ENCODE measurements around the gene MRAP2. TPM values are rescaled to one million over a fixed set of nuclear protein-coding genes. Genes with fewer than 3 reads are reported as not detected.
"Not testable (repeated sequence)": the region's sequence is repeated elsewhere in the genome, so short reads cannot be mapped to it uniquely, and the experiment has no call there.

MRAP2 gene
- polyA plus RNA-seq, 1 donor, result 3.2 TPM

- DNase-seq, result not testable (repeated sequence)
Observed at GRCh38 chr6:84133385-84133784, 99.8 kb downstream of the MRAP2 start.

DNA sequence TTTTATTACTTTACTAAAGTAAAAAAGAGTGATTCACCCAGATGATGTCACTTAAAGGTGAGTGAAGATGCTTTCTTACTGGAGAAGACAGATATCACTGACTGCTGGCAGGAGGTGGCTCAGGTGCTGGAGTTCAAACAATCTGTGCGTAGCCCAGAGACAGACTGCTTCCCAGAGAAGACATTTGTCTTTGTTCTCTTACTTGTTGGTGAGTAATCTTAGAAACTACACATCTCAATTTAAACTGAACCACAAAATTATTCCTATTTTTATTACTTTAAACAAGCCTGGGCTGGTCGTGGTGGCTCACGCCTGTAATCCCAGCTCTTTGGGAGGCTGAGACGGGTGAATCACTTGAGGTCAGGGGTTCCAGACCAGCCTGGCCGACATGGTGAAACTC lies 101.7 kb downstream of the MRAP2 start:
- no peak for DNase-seq

- DNase-seq, result no peak
Observed at GRCh38 chr6:84136364-84137050, 102.9 kb downstream of the MRAP2 start.

- DNase-seq, result no peak
Observed at GRCh38 chr6:84137051-84137375, 103.4 kb downstream of the MRAP2 start.

- DNase-seq, result no peak
Observed at GRCh38 chr6:84137989-84138575, 104.5 kb downstream of the MRAP2 start.

DNA sequence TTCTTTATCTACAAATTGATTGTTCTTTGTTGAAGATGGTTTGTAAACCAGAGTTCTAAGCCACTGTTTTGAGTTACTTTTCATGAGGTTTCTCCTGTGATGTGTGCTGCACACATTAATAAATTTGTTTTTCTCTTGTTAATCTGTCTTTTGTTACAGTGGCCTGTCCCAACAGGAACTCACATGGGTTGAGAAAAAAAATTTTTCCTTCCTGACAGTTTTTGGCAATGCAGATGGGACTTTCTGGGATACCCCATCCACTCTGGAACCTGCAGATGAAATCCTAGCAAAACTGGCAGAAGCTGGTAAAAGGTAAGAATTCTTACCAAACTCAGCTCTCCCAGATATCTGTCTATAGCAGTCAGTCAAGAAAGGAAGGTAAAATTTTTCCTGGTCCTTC lies 105.7 kb downstream of the MRAP2 start:
- DNase-seq, result no peak

Other genes starting within 250 kb of the MRAP2 start
- not detected for gene RIPPLY2, start 180.4 kb upstream of the MRAP2 start, polyA plus RNA-seq (ENCODE audit: insufficient read length)
- 9.8 TPM for gene CYB5R4, start 174.1 kb upstream of the MRAP2 start, polyA plus RNA-seq (ENCODE audit: insufficient read length)
- gene CEP162, start 193.9 kb downstream of the MRAP2 start, polyA plus RNA-seq (ENCODE audit: insufficient read length), result 29.2 TPM

All from left kidney (tissue), 2 donors.